NT2/D1 (cell line): ENCODE data around the gene GRID2.

Source experiments
- SUZ12 ChIP-seq: IDR thresholded peaks from 2 replicates; pipeline ENCODE4 v1.6.1; 2011; ENCODE audit not compliant: insufficient read length, insufficient read depth; ENCODE audit errors: extremely low read depth
- YY1 ChIP-seq: IDR thresholded peaks from 2 replicates; pipeline ENCODE4 v1.6.1; 2011; ENCODE audit not compliant: insufficient read length, insufficient read depth

DNA sequence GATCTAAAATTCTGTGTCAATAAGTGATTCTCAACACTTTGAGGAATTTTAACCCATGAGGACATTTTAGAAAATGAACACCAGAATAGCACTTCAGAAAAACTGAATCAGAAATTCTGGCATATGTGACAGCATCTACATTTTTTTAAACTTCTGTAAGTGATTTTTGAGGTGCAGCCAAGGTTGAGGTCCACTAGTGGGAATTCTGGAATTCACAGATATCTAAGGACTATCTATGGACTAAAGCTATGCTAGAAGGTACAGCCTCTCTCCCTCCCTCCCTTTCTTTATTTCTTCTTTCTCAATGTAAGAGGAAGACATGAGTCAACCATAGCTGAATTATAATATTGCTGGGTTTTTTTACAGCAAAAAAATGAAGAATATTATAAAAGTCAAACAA is 1016.6 kb downstream of the GRID2 start:
- TF ChIP-seq YY1 (no peak), SUZ12 (no peak)
